ENCODE measurements around the gene TP53INP2. TPM values are rescaled to one million over a fixed set of nuclear protein-coding genes. Genes with fewer than 3 reads are reported as not detected.

The TP53INP2 gene
- total and polyA plus RNA-seq, 2 of the 13 experiments (the other 11 are each of a cell fraction or from before 2014, with no cell fraction given): 5.2 to 18.8 TPM

GRCh38 chr20:34717230-34718095, 13.3 kb downstream of the TP53INP2 start (continued):
- no peak for TF ChIP-seq ZBTB40 (IDR thresholded peaks at IDR 0.05)
- no peak for TF ChIP-seq ZBTB40 (CRISPR knock-in tag; IDR thresholded peaks at IDR 0.05)
- no peak for TF ChIP-seq KLF6 (CRISPR knock-in tag; IDR thresholded peaks at IDR 0.05)
- no peak for TF ChIP-seq NCOA5 (CRISPR knock-in tag; IDR thresholded peaks at IDR 0.05)
- TF ChIP-seq MBD4 (IDR thresholded peaks at IDR 0.05; ENCODE audit: borderline replicate concordance, low read length): peak; percentile 64; the same call in 1 of the 2 replicates
- TF ChIP-seq PHF8 (CRISPR knock-in tag; IDR thresholded peaks at IDR 0.05): no peak
- TF ChIP-seq SRSF9 (IDR thresholded peaks at IDR 0.05; ENCODE audit: borderline replicate concordance, insufficient read depth, low read depth, low read length, poor library complexity, severe bottlenecking): no peak
- no peak for TF ChIP-seq ZBTB2 (CRISPR knock-in tag; IDR thresholded peaks at IDR 0.05; ENCODE audit: low read depth)
- TF ChIP-seq ZNF503 (CRISPR knock-in tag; IDR thresholded peaks at IDR 0.05): peak; percentile 61; the same call in 1 of the 2 replicates
- TF ChIP-seq NFAT5 (CRISPR knock-in tag; IDR thresholded peaks at IDR 0.05): no peak
